WTC11 (cell line): ENCODE data around the gene PRTN3. TPM values are rescaled to one million over a fixed set of nuclear protein-coding genes. Genes with fewer than 3 reads are reported as not detected.
A peak's percentile ranks its signal among the peaks of the same experiment; 100 is the strongest.

Experiments used
- ATAC-seq: fragments of 200-7000 bp; cut with Tn5 transposase; 2 replicates; pipeline ENCODE4 v1.10.0; 2021; ENCODE audit warnings: mild to moderate bottlenecking, moderate library complexity
- CTCF ChIA-PET: fragments of 300-600 bp; sonication (Branson Sonifier 250); formaldehyde crosslinking; loops from one replicate; lab custom pipeline; 2021; ENCODE audit warnings: antibody characterized with exemption; lab: Charles Lee
- POLR2A ChIA-PET: fragments of 350-600 bp; sonication (Branson Sonifier 250); formaldehyde crosslinking; loops from one replicate; lab custom pipeline; 2021; ENCODE audit warnings: antibody characterized with exemption; lab: Charles Lee
- DNase-seq: peaks from one replicate; pipeline ENCODE4 v3.0.0; 2021; ENCODE audit warnings: low spot score
- H3K27ac Mint-ChIP-seq: 2 replicates; pipeline ENCODE4 v1.8.0; 2021; ENCODE audit warnings: mixed read lengths
- H3K27me3 Mint-ChIP-seq: 2 replicates; pipeline ENCODE4 v1.8.0; 2021; ENCODE audit warnings: low read depth, mild to moderate bottlenecking, moderate library complexity, mixed read lengths
- H3K36me3 Mint-ChIP-seq: 2 replicates; pipeline ENCODE4 v1.8.0; 2021; ENCODE audit warnings: mixed read lengths
- H3K4me1 Mint-ChIP-seq: 2 replicates; pipeline ENCODE4 v1.8.0; 2022; ENCODE audit warnings: mixed read lengths
- H3K4me3 Mint-ChIP-seq: 2 replicates; pipeline ENCODE4 v1.8.0; 2021; ENCODE audit warnings: mild to moderate bottlenecking, moderate library complexity, mixed read lengths
- H3K9me3 Mint-ChIP-seq: 2 replicates; pipeline ENCODE4 v1.8.0; 2021; ENCODE audit warnings: mixed read lengths
- NFATC4 ChIP-seq: fragments of 250-450 bp; sonication (Bioruptor Pico); IDR thresholded peaks from 2 replicates; pipeline ENCODE4 v1.9.0; 2021; ENCODE audit warnings: mild to moderate bottlenecking
- RELA ChIP-seq: sonication (generic); formaldehyde crosslinking; IDR thresholded peaks from 2 replicates; pipeline ENCODE4 v1.8.1; 2022; ENCODE audit warnings: missing genetic modification reagents, mild to moderate bottlenecking, borderline replicate concordance
- RORB ChIP-seq: fragments of 250-450 bp; sonication (Bioruptor Pico); IDR thresholded peaks from 2 replicates; pipeline ENCODE4 v1.9.0; 2021; ENCODE audit warnings: mild to moderate bottlenecking
- SOX15 ChIP-seq: fragments of 250-450 bp; sonication (Bioruptor Pico); IDR thresholded peaks from 2 replicates; pipeline ENCODE4 v1.9.0; 2021; ENCODE audit warnings: mild to moderate bottlenecking
- SP1 ChIP-seq: sonication (generic); formaldehyde crosslinking; conservative IDR thresholded peaks from 2 replicates; pipeline ENCODE4 v1.8.1; 2022; ENCODE audit warnings: missing genetic modification reagents
- TCF7 ChIP-seq: sonication (generic); formaldehyde crosslinking; IDR thresholded peaks from 2 replicates; pipeline ENCODE4 v1.8.0; 2022; ENCODE audit warnings: mild to moderate bottlenecking, low read depth, missing genetic modification reagents, moderate library complexity
- ZNF121 ChIP-seq: sonication (generic); formaldehyde crosslinking; IDR thresholded peaks from 2 replicates; pipeline ENCODE4 v1.8.0; 2023; ENCODE audit warnings: missing genetic modification reagents
- ZNF219 ChIP-seq: sonication (generic); formaldehyde crosslinking; IDR thresholded peaks from 2 replicates; pipeline ENCODE4 v1.8.0; 2023; ENCODE audit warnings: missing genetic modification reagents, mild to moderate bottlenecking, borderline replicate concordance
- ZNF232 ChIP-seq: sonication (generic); formaldehyde crosslinking; IDR thresholded peaks from 2 replicates; pipeline ENCODE4 v1.8.0; 2022; ENCODE audit warnings: mild to moderate bottlenecking, missing genetic modification reagents
- ZNF416 ChIP-seq: fragments of 250-450 bp; sonication (Bioruptor Pico); IDR thresholded peaks from 2 replicates; pipeline ENCODE4 v1.9.0; 2021; ENCODE audit warnings: mild to moderate bottlenecking, inconsistent platforms
- total RNA-seq: library from RNA; stranded (reverse); gene quantifications from 3 replicates; pipeline ENCODE4 v1.2.3, GENCODE V29; 2021
- TF ChIP-seq, protein P1 (sequence below): sonication (generic); formaldehyde crosslinking; IDR thresholded peaks from 2 replicates; pipeline ENCODE4 v1.8.1; 2022; ENCODE audit warnings: mild to moderate bottlenecking, moderate library complexity, missing genetic modification reagents
- TF ChIP-seq, protein P2 (sequence below): sonication (generic); formaldehyde crosslinking; IDR thresholded peaks from 2 replicates; pipeline ENCODE4 v1.8.1; 2023; ENCODE audit warnings: mild to moderate bottlenecking, moderate library complexity, missing genetic modification reagents
- TF ChIP-seq, protein P3 (sequence below): fragments of 250-450 bp; sonication (Bioruptor Pico); IDR thresholded peaks from 2 replicates; pipeline ENCODE4 v1.9.0; 2021; ENCODE audit warnings: mild to moderate bottlenecking, borderline replicate concordance
- TF ChIP-seq, protein P4 (sequence below): fragments of 250-450 bp; sonication (Bioruptor Pico); IDR thresholded peaks from 2 replicates; pipeline ENCODE4 v2.1.2; 2022; ENCODE audit warnings: mild to moderate bottlenecking, moderate library complexity
- TF ChIP-seq, protein P5 (sequence below): sonication (generic); formaldehyde crosslinking; IDR thresholded peaks from 2 replicates; pipeline ENCODE4 v1.8.0; 2022; ENCODE audit warnings: mild to moderate bottlenecking, missing genetic modification reagents
- TF ChIP-seq, protein P6 (sequence below): sonication (generic); formaldehyde crosslinking; conservative IDR thresholded peaks from 2 replicates; pipeline ENCODE4 v1.8.1; 2022; ENCODE audit warnings: mild to moderate bottlenecking, missing genetic modification reagents

The PRTN3 gene
- total RNA-seq, 1 experiment from 2014 or later: 0.61 TPM

DNA sequence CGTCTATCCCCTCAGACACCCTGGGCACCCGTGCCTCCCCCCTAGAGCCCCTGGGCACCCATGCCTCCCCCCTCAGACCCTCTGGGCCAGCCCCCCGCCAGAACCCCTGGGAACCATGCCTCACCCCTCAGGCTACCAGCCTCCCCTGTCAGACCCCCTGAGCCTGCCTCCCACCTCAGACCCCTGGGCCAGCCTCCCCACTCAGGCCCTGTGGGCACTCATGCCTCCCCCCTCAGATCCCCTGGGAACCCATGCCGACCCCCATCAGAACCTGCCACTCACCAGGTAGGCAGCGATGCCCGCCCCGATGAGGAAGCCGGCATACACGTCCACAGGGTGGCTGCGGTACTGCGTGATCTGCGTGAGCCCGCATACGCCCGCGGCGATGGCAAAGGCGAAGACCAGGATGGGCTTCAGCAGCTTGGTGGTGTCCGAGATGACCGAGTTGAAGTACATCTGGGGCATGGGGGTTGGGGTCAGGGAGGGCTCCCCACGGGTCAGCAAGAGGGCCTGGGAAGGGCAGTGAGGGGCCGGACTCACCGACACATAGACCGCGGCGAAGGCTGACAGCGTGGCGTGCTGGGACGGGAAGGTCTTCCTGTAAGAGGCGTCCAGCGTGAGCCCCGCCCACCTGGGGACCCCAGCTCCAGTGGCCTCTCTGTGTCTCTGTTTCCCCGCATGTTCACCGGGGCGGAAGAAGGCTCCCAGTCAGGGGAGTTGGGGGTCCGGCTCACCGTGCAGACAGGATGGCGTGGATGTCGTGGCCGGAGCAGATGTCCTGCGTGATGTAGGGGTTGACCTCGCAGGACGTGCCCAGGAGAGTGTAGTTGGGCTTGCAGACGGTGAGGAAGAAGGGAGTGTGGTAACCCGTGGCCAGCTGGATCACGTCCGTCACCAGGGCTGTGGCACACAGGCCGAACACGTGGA, 26.4 kb upstream of the PRTN3 start:
- Mint-ChIP-seq H3K4me3 (no peak overlapping the region), H3K36me3 (peaks cover 30% of the 10 kb centered on the region), H3K27me3 (no peaks in the 10 kb centered on the region), H3K27ac (peak overlapping the region; percentile 53; the same call in 1 of the 2 replicates), H3K9me3 (peaks cover 5% of the 10 kb centered on the region), H3K4me1 (no peaks in the 10 kb centered on the region)
- ATAC-seq: 0 out of 2 replicates have a peak, but pooled peaks have one; percentile 1
- CTCF ChIA-PET: interaction anchor here (0.6 to 1.2 kb wide), 2 partner anchors 14 to 42 kb away, joined by 3 to 4 read pairs; no protein-coding TSS in a partner anchor
- TF ChIP-seq, protein P1, sequence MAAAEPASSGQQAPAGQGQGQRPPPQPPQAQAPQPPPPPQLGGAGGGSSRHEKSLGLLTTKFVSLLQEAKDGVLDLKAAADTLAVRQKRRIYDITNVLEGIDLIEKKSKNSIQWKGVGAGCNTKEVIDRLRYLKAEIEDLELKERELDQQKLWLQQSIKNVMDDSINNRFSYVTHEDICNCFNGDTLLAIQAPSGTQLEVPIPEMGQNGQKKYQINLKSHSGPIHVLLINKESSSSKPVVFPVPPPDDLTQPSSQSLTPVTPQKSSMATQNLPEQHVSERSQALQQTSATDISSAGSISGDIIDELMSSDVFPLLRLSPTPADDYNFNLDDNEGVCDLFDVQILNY (CRISPR knock-in tag): no peak
- peak; percentile 17; the same call in 1 of the 2 replicates for TF ChIP-seq NFATC4 (CRISPR knock-in tag)
- POLR2A ChIA-PET: interaction anchor here (0.9 to 1.5 kb wide), 3 partner anchors 14 to 25 kb away, joined by 3 to 4 read pairs (median 3); no protein-coding TSS in a partner anchor
- no peak for DNase-seq

DNA sequence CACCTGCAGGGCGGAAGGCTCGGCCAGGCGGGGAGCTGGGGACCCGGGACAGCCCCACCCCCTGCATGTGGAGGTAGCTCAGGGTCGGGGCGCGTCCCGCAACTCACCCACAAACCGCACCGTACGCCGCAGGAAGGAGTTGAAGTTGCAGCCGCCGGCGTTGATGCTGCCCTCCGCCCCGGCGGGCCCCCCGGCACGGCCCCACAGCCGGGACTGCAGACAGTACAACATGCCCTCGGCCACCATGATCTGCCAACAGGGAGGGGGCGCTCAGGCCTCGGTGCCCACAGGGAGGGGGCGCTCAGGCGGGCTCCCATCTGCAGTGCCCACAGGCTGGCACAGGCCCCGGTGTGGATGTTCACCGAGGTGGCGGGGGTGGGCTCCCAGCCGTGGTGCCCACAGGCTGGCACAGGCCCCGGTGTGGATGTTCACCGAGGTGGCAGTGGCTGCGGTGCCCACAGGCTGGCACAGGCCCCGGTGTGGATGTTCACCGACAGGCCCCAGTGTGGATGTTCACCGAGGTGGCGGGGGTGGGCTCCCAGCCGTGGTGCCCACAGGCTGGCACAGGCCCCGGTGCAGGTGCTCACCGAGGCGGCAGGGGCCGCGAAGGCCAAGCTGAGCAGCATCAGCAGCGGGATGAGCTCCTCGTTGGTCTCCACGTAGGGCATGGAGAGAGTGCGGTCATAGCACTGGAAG, 25.6 kb upstream of the PRTN3 start:
- H3K36me3 Mint-ChIP-seq: peaks cover 22% of the 10 kb centered on the region
- ChIA-PET POLR2A (interaction anchor here (0.7 to 1.0 kb wide), 3 partner anchors 15 to 267 kb away, joined by 3 read pairs; no protein-coding TSS in a partner anchor), CTCF (interaction anchor here (0.6 to 1.2 kb wide), 2 partner anchors 14 to 43 kb away, joined by 3 to 4 read pairs; no protein-coding TSS in a partner anchor)
- ATAC-seq: no peak
- H3K27me3 Mint-ChIP-seq: no peaks in the 10 kb centered on the region
- no peak overlapping the region for H3K4me3 Mint-ChIP-seq
- H3K4me1 Mint-ChIP-seq: no peaks in the 10 kb centered on the region
- H3K27ac Mint-ChIP-seq: no peak overlapping the region
- DNase-seq: no peak
- TF ChIP-seq SOX15 (CRISPR knock-in tag): no peak
- no peak for TF ChIP-seq ZNF121 (CRISPR knock-in tag)
- TF ChIP-seq, protein P2, sequence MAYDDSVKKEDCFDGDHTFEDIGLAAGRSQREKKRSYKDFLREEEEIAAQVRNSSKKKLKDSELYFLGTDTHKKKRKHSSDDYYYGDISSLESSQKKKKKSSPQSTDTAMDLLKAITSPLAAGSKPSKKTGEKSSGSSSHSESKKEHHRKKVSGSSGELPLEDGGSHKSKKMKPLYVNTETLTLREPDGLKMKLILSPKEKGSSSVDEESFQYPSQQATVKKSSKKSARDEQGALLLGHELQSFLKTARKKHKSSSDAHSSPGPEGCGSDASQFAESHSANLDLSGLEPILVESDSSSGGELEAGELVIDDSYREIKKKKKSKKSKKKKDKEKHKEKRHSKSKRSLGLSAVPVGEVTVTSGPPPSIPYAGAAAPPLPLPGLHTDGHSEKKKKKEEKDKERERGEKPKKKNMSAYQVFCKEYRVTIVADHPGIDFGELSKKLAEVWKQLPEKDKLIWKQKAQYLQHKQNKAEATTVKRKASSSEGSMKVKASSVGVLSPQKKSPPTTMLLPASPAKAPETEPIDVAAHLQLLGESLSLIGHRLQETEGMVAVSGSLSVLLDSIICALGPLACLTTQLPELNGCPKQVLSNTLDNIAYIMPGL (CRISPR knock-in tag): no peak
- TF ChIP-seq TCF7 (CRISPR knock-in tag): no peak
- TF ChIP-seq, protein P3, sequence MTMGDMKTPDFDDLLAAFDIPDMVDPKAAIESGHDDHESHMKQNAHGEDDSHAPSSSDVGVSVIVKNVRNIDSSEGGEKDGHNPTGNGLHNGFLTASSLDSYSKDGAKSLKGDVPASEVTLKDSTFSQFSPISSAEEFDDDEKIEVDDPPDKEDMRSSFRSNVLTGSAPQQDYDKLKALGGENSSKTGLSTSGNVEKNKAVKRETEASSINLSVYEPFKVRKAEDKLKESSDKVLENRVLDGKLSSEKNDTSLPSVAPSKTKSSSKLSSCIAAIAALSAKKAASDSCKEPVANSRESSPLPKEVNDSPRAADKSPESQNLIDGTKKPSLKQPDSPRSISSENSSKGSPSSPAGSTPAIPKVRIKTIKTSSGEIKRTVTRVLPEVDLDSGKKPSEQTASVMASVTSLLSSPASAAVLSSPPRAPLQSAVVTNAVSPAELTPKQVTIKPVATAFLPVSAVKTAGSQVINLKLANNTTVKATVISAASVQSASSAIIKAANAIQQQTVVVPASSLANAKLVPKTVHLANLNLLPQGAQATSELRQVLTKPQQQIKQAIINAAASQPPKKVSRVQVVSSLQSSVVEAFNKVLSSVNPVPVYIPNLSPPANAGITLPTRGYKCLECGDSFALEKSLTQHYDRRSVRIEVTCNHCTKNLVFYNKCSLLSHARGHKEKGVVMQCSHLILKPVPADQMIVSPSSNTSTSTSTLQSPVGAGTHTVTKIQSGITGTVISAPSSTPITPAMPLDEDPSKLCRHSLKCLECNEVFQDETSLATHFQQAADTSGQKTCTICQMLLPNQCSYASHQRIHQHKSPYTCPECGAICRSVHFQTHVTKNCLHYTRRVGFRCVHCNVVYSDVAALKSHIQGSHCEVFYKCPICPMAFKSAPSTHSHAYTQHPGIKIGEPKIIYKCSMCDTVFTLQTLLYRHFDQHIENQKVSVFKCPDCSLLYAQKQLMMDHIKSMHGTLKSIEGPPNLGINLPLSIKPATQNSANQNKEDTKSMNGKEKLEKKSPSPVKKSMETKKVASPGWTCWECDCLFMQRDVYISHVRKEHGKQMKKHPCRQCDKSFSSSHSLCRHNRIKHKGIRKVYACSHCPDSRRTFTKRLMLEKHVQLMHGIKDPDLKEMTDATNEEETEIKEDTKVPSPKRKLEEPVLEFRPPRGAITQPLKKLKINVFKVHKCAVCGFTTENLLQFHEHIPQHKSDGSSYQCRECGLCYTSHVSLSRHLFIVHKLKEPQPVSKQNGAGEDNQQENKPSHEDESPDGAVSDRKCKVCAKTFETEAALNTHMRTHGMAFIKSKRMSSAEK (CRISPR knock-in tag): no peak
- TF ChIP-seq, protein P4, sequence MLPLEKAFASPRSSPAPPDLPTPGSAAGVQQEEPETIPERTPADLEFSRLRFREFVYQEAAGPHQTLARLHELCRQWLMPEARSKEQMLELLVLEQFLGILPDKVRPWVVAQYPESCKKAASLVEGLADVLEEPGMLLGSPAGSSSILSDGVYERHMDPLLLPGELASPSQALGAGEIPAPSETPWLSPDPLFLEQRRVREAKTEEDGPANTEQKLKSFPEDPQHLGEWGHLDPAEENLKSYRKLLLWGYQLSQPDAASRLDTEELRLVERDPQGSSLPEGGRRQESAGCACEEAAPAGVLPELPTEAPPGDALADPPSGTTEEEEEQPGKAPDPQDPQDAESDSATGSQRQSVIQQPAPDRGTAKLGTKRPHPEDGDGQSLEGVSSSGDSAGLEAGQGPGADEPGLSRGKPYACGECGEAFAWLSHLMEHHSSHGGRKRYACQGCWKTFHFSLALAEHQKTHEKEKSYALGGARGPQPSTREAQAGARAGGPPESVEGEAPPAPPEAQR: no peak
- no peak for TF ChIP-seq SP1 (CRISPR knock-in tag)
- TF ChIP-seq ZNF232 (CRISPR knock-in tag): no peak
- no peak for TF ChIP-seq ZNF219
- TF ChIP-seq ZNF416 (CRISPR knock-in tag): no peak
- TF ChIP-seq, protein P5, sequence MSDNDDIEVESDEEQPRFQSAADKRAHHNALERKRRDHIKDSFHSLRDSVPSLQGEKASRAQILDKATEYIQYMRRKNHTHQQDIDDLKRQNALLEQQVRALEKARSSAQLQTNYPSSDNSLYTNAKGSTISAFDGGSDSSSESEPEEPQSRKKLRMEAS (CRISPR knock-in tag): no peak
- no peak for TF ChIP-seq RELA (CRISPR knock-in tag)
- TF ChIP-seq, protein P6, sequence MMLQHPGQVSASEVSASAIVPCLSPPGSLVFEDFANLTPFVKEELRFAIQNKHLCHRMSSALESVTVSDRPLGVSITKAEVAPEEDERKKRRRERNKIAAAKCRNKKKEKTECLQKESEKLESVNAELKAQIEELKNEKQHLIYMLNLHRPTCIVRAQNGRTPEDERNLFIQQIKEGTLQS (CRISPR knock-in tag): no peak
- TF ChIP-seq RORB: no peak
- H3K9me3 Mint-ChIP-seq: peaks cover 5% of the 10 kb centered on the region
